Brain microvascular endothelial cell (primary cell): ENCODE results near the gene MAP2K4.

Experiments used
- DNase-seq: peaks from one replicate; pipeline ENCODE4 v3.0.0-alpha.2; 2020
- H3K27ac ChIP-seq: fragments of 250-450 bp; sonication (Bioruptor Pico); 2 replicates; pipeline ENCODE4 v1.5.1; 2020; ENCODE audit warnings: mild to moderate bottlenecking, moderate library complexity
- H3K27me3 ChIP-seq: fragments of 250-450 bp; sonication (Bioruptor Pico); replicated peaks from 2 replicates; pipeline ENCODE4 v1.5.1; 2020; ENCODE audit warnings: mild to moderate bottlenecking
- H3K36me3 ChIP-seq: fragments of 250-450 bp; sonication (Bioruptor Pico); replicated peaks from 2 replicates; pipeline ENCODE4 v1.5.1; 2020; ENCODE audit warnings: mild to moderate bottlenecking
- H3K4me3 ChIP-seq: 2 replicates; pipeline ENCODE4 v1.5.1; 2011; ENCODE audit warnings: low read depth, mild to moderate bottlenecking, control low read depth, low read length, moderate library complexity
- in situ Hi-C: cut with HindIII; loops from 2 replicates; pipeline ENCODE4 v1.10.0; 2017; ENCODE audit warnings: low sequenced_read_pairs, low pct_ligation_motif_present
- TF ChIP-seq, protein P1 (sequence below): IDR thresholded peaks from 2 replicates; pipeline ENCODE4 v1.5.1; 2011; ENCODE audit warnings: low read depth, mild to moderate bottlenecking, moderate library complexity, low read length, control low read depth, inconsistent platforms; ENCODE audit errors: missing control alignments

MAP2K4 gene

DNA sequence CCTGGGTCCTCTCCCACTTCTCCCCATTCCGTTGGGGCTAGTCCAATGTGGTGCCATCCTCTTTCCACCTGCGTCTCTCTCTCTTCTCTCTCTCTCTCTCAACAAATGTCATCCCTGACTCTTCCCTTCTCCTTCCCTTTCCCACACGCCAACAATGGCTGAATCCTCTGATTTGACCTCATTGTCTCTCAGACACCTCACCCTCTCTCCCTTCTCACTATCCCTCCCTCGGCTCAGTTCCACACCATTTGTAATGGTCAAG lies 22.8 kb upstream of the MAP2K4 start:
- H3K4me3 ChIP-seq: peak overlapping the region; percentile 89
- in situ Hi-C loops: loop anchor here (25.0 kb wide), 1 partner anchor 1261 kb away; the partner anchor contains the start of gene TMEM220
- no peaks in the 10 kb centered on the region for H3K27me3 ChIP-seq
- no peaks in the 10 kb centered on the region for H3K36me3 ChIP-seq
- TF ChIP-seq, protein P1, sequence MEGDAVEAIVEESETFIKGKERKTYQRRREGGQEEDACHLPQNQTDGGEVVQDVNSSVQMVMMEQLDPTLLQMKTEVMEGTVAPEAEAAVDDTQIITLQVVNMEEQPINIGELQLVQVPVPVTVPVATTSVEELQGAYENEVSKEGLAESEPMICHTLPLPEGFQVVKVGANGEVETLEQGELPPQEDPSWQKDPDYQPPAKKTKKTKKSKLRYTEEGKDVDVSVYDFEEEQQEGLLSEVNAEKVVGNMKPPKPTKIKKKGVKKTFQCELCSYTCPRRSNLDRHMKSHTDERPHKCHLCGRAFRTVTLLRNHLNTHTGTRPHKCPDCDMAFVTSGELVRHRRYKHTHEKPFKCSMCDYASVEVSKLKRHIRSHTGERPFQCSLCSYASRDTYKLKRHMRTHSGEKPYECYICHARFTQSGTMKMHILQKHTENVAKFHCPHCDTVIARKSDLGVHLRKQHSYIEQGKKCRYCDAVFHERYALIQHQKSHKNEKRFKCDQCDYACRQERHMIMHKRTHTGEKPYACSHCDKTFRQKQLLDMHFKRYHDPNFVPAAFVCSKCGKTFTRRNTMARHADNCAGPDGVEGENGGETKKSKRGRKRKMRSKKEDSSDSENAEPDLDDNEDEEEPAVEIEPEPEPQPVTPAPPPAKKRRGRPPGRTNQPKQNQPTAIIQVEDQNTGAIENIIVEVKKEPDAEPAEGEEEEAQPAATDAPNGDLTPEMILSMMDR: no peak
- H3K27ac ChIP-seq: no peak overlapping the region
- no peak for DNase-seq

DNA sequence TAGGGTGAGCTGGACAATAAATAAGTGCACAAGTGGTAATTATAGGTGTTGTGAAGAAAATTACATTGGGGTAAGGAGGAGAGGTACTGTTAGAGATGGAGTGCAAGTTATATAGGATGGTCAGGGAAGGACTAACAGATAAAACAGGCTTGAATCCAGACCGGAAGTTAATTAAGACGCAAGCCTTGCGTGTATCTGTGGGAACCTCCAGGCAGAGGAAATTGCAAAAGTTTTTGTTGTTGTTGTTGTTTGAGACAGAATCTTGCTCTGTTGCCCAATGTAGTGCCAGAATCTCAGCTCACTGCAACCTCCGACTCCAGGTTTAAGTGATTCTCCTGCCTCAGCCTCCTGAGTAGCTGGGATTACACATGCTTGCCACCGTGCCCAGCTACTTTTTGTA lies 21.0 kb upstream of the MAP2K4 start:
- no peak overlapping the region for H3K4me3 ChIP-seq
- H3K27ac ChIP-seq: no peak overlapping the region
- no peaks in the 10 kb centered on the region for H3K27me3 ChIP-seq
- TF ChIP-seq, protein P1: no peak
- in situ Hi-C loops: loop anchor here (25.0 kb wide), 1 partner anchor 1262 kb away; the partner anchor contains the start of gene TMEM220
- no peak for DNase-seq
- H3K36me3 ChIP-seq: no peaks in the 10 kb centered on the region

DNA sequence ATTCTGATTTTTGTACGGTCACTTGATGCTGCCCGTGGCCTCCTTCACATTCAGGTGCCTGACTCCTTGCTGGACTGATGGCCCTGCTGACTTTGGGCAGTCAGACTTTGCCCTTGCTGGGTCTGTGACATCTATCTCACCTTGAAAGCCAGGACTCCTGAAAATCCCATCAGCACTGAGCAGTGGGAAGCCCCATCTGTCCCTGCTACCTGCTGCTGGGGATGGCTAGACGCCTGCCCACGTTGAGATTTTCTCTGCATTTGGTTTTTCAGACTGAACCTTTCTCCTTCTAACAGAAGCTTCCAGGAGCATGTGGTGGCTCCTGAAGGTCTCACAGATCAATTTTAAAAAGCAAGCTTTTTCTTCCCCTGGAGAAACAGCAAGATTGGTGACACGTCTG lies 13.2 kb upstream of the MAP2K4 start:
- Histone ChIP-seq H3K4me3 (no peak overlapping the region), H3K27ac (no peak overlapping the region)
- in situ Hi-C loops: no loop called here

DNA sequence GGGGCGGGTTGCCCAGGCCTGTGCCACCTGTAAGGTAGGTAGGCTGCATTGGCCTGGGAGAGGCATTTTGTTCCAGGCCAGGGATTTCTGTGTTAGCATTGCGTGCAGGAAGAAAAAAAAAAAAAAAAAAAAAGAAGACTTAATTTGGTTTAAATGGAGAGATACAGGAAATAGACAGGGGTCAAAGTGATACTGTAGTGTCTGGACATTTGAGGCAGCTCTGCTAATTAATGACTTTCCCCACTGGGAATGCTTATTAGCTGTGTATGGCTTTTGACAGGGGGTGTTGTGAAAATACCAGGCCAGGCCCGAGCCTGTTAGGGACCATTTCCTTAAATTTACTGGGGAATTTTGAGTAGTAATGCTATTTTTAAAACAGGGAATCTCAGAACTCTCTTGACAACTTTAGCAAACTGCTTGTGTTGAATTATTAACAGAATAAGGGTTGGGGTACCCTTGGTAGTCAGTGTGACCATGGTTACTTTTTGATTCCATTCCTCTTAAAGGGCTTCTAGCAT lies 1.0 kb downstream of the MAP2K4 start:
- no peak for DNase-seq
- H3K27me3 ChIP-seq: no peaks in the 10 kb centered on the region
- no peaks in the 10 kb centered on the region for H3K36me3 ChIP-seq
- TF ChIP-seq, protein P1: no peak
- no peak overlapping the region for H3K27ac ChIP-seq
- in situ Hi-C loops: no loop called here
- peak overlapping the region; percentile 69 for H3K4me3 ChIP-seq

More for the DNA sequence above, 13.2 kb upstream of the MAP2K4 start:
- Histone ChIP-seq H3K36me3 (no peaks in the 10 kb centered on the region), H3K27me3 (no peaks in the 10 kb centered on the region)
- no peak for DNase-seq
- TF ChIP-seq, protein P1: no peak

GRCh38 chr17:12022310-12022709 lies 1.6 kb downstream of the MAP2K4 start:
- in situ Hi-C loops: no loop called here
- DNase-seq: no peak
- Histone ChIP-seq H3K4me3 (no peak overlapping the region), H3K27ac (no peak overlapping the region), H3K36me3 (no peaks in the 10 kb centered on the region), H3K27me3 (no peaks in the 10 kb centered on the region)
- TF ChIP-seq, protein P1: no peak

- in situ Hi-C loops: no loop called here
- DNase-seq: no peak
- Histone ChIP-seq H3K4me3 (no peak overlapping the region), H3K27ac (no peak overlapping the region), H3K36me3 (no peaks in the 10 kb centered on the region), H3K27me3 (no peaks in the 10 kb centered on the region)
- TF ChIP-seq, protein P1: no peak
These were observed 3.6 kb downstream of the MAP2K4 start for GRCh38 chr17:12024327-12024726.
